K562 (cell line): Measurements from ENCODE around the gene GRIN1. TPM values are rescaled to one million over a fixed set of nuclear protein-coding genes. Genes with fewer than 3 reads are reported as not detected.

Experiments used
- CTBP1 ChIP-seq: fragments of 450-650 bp; IDR thresholded peaks from 2 replicates; pipeline ENCODE4 v1.6.1; 2016; ENCODE audit warnings: borderline replicate concordance
- E2F8 ChIP-seq: fragments of 450-650 bp; IDR thresholded peaks from 2 replicates; pipeline ENCODE4 v1.7.1; 2018; ENCODE audit warnings: mild to moderate bottlenecking, low read depth; ENCODE audit not compliant: partially characterized antibody
- HMGN3 ChIP-seq: IDR thresholded peaks from 2 replicates; pipeline ENCODE4 v1.6.1; 2011; ENCODE audit warnings: borderline replicate concordance, low read depth, mild to moderate bottlenecking, mixed read lengths, low read length; ENCODE audit not compliant: insufficient read length; ENCODE audit errors: extremely low read depth
- HNRNPK ChIP-seq: fragments of 200-400 bp; formaldehyde crosslinking; IDR thresholded peaks from one replicate; pipeline ENCODE4 v1.6.1; 2018; ENCODE audit warnings: mild to moderate bottlenecking, low read depth, low read length; ENCODE audit not compliant: poor library complexity, severe bottlenecking
- IRF1 ChIP-seq: sonication (generic); formaldehyde crosslinking; IDR thresholded peaks from 2 replicates; pipeline ENCODE4 v1.8.0; 2022; ENCODE audit warnings: missing genetic modification reagents, mild to moderate bottlenecking, borderline replicate concordance
- KLF1 ChIP-seq: fragments of 450-650 bp; IDR thresholded peaks from 2 replicates; pipeline ENCODE4 v1.6.1; 2016; ENCODE audit warnings: missing genetic modification characterization, missing compliant biosample characterization
- MLLT1 ChIP-seq, 2 experiments: fragments of 450-650 bp; IDR thresholded peaks; 2 replicates each; pipeline ENCODE4 v1.6.1; 2016
- MLX ChIP-seq, 2 experiments: fragments of 450-650 bp in 1 of 2; sonication (generic) in 1 of 2; formaldehyde crosslinking; conservative IDR thresholded peaks; 2 replicates each; pipeline versions ENCODE4 v1.4.0 to v1.8.1; 2020 to 2022; ENCODE audit warnings: mild to moderate bottlenecking in 1 of 2, missing genetic modification reagents in 1 of 2
- POU5F1 ChIP-seq: fragments of 150-350 bp; IDR thresholded peaks from 2 replicates; pipeline ENCODE4 v1.6.1; 2014; ENCODE audit warnings: borderline replicate concordance, low read length, low read depth, mild to moderate bottlenecking; ENCODE audit not compliant: partially characterized antibody
- RNF2 ChIP-seq: sonication (generic); IDR thresholded peaks from 2 replicates; pipeline ENCODE4 v1.6.1; 2016
- SMC3 ChIP-seq: conservative IDR thresholded peaks from 2 replicates; pipeline ENCODE4 v1.6.1; 2011; ENCODE audit warnings: low read depth, low read length, improper control_type of control experiment; ENCODE audit not compliant: insufficient read depth
- SP1 ChIP-seq: sonication (generic); formaldehyde crosslinking; IDR thresholded peaks from 2 replicates; pipeline ENCODE4 v1.8.1; 2022; ENCODE audit warnings: mild to moderate bottlenecking, missing genetic modification reagents
- SRSF7 ChIP-seq: fragments of 200-400 bp; formaldehyde crosslinking; optimal IDR thresholded peaks from 2 replicates; pipeline ENCODE3; 2017; ENCODE audit warnings: mild to moderate bottlenecking, low read depth, low read length
- TAF7 ChIP-seq: fragments of 450-650 bp; IDR thresholded peaks from 2 replicates; pipeline ENCODE4 v1.6.1; 2016; ENCODE audit warnings: missing genetic modification characterization, missing compliant biosample characterization
- ZMIZ1 ChIP-seq, 2 experiments: fragments of 150-350 bp in 1 of 2; IDR thresholded peaks; 2 replicates each; pipeline ENCODE4 v1.6.1; 2012 to 2016; ENCODE audit warnings: low read depth in 2 of 2, low read length in 2 of 2, mild to moderate bottlenecking in 1 of 2, moderate library complexity in 1 of 2
- polyA plus RNA-seq, 8 experiments: library from polyadenylated mRNA; depleted of rRNA in 4 of 8; stranded (reverse) in 5 of 8; unstranded in 3 of 8; fragments of >200 nt; fragmentation: Nextera tagmentation in 2 of 8; fragmentation: Illumina TruSeq in 1 of 8; extraction: Ambion mirVana in 2 of 8; extraction: Trizol in 1 of 8; gene quantifications; 2 replicates each; pipeline versions ENCODE4 v1.2.1 to v1.2.3, GENCODE V29; 2011 to 2014; ENCODE audit warnings: inconsistent platforms in 1 of 8, missing spikeins in 1 of 8
- total RNA-seq, 7 experiments: library from RNA; depleted of rRNA in 6 of 7; stranded (reverse); fragments of >200 nt in 6 of 7; fragmentation: Illumina TruSeq in 2 of 7; extraction: Trizol in 2 of 7; gene quantifications; 2 replicates each; pipeline versions ENCODE4 v1.2.1 to v1.2.3, GENCODE V29; 2011 to 2021; ENCODE audit warnings: low replicate concordance in 1 of 7

GRIN1 gene
- total and polyA plus RNA-seq, 9 of the 15 experiments (the other 6 are each of a cell fraction or from before 2014, with no cell fraction given) = 0.03 to 0.35 (median 0.16) TPM; not detected in 6

GRCh38 chr9:137205126-137206069 is 66.4 kb downstream of the GRIN1 start, which contains the start of the genes NDOR1 and TMEM203 (continued):
- TF ChIP-seq SMC3 (no peak), RNF2 (0 out of 2 replicates have a peak, but pooled peaks have one; percentile 22), CTBP1 (peak; percentile 62), MLX (CRISPR knock-in tag; conservative IDR thresholded peaks at IDR 0.05) (peak in 1 of 2 experiments; percentile 74; a peak in 1 of 4 replicates), TAF7 (tag) (peak; percentile 57), SP1 (peak; percentile 48; the same call in 1 of the 2 replicates), HNRNPK (no peak), E2F8 (peak; percentile 97), SRSF7 (no peak), KLF1 (peak; percentile 76), MLLT1 (IDR thresholded peaks at IDR 0.05) (0 out of 4 replicates have a peak, but pooled peaks of 1 of the 2 experiments have one; percentile 34), IRF1 (CRISPR knock-in tag) (0 out of 2 replicates have a peak, but pooled peaks have one; percentile 48), ZMIZ1 (IDR thresholded peaks at IDR 0.05; ENCODE audit: low read depth in 2 of 2, low read length in 2 of 2) (peak in 1 of 2 experiments; percentile 38; a peak in 1 of 4 replicates), HMGN3 (peak; percentile 38), POU5F1 (peak; percentile 35)
